ENCODE results near the gene PHLDB3.

DNA sequence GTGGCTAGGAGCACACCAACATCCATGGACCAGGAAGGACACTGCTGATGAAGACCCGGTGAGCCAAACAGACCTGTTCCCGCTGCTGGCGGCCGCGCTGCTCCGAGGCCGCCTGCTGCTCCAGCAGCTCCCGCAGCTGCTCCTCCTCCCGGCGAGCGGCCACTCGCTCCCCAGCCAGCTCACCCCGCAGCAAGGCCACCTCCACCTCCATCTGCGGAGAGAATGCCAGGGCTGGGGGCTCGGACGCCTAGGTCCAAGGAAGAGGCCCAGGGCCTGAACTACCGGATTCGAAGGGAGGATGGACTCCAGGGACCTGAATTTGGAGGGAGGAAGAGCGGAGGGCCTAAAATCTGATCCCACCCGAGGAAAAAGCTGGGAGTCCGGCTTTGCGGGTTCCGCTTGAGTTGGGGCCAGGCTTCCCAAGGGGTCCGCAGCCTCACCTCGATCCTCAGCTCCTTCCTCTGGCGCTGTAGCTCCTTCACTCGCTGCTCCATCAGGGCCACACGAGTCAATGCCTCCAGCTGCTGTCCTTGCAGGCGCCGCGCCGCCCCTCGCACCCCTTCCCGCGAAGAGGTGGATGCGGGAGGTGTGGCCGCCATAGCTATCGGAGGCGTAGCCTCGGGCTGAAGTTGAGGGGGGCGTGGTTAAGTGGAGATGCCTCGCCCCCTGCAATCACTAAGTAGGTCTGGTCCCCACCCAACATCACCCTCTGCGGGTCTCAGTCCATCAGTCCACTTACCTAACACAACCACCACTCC lies 2.7 kb downstream of the PHLDB3 start:
- TF ChIP-seq, protein P1, sequence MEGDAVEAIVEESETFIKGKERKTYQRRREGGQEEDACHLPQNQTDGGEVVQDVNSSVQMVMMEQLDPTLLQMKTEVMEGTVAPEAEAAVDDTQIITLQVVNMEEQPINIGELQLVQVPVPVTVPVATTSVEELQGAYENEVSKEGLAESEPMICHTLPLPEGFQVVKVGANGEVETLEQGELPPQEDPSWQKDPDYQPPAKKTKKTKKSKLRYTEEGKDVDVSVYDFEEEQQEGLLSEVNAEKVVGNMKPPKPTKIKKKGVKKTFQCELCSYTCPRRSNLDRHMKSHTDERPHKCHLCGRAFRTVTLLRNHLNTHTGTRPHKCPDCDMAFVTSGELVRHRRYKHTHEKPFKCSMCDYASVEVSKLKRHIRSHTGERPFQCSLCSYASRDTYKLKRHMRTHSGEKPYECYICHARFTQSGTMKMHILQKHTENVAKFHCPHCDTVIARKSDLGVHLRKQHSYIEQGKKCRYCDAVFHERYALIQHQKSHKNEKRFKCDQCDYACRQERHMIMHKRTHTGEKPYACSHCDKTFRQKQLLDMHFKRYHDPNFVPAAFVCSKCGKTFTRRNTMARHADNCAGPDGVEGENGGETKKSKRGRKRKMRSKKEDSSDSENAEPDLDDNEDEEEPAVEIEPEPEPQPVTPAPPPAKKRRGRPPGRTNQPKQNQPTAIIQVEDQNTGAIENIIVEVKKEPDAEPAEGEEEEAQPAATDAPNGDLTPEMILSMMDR (IDR thresholded peaks at IDR 0.05) = no peak
- TF ChIP-seq EZH2phosphoT487 (IDR thresholded peaks at IDR 0.05) = no peak

Measured in neural progenitor cell (in vitro differentiated cells).